Fibroblast of the aortic adventitia (primary cell): ENCODE results near the gene LRSAM1. TPM values are rescaled to one million over a fixed set of nuclear protein-coding genes. Genes with fewer than 3 reads are reported as not detected.

Experiments used
- DNase-seq: peaks from one replicate; pipeline ENCODE4 v3.0.0-alpha.2; 2010; ENCODE audit warnings: low read depth
- H3K4me3 ChIP-seq: 2 replicates; pipeline ENCODE4 v1.5.1; 2011; ENCODE audit warnings: low read depth, mild to moderate bottlenecking, control low read depth, low read length, moderate library complexity
- CTCF ChIP-seq: IDR thresholded peaks from 2 replicates; pipeline ENCODE4 v1.5.1; 2011; ENCODE audit warnings: mild to moderate bottlenecking, low read length, control low read depth, inconsistent platforms; ENCODE audit not compliant: insufficient read depth
- total RNA-seq: library from RNA; depleted of rRNA; stranded (reverse); fragments of >200 nt; gene quantifications from 2 replicates; pipeline ENCODE4 v1.2.3, GENCODE V29; 2012; ENCODE audit warnings: low replicate concordance

Gene LRSAM1
- total RNA-seq, 1 donor, result 15.3 TPM

- no peak for DNase-seq
- no peak for TF ChIP-seq CTCF
- no peak overlapping the region for H3K4me3 ChIP-seq
These were observed 53.6 kb downstream of the LRSAM1 start for GRCh38 chr9:127504887-127505251.

DNA sequence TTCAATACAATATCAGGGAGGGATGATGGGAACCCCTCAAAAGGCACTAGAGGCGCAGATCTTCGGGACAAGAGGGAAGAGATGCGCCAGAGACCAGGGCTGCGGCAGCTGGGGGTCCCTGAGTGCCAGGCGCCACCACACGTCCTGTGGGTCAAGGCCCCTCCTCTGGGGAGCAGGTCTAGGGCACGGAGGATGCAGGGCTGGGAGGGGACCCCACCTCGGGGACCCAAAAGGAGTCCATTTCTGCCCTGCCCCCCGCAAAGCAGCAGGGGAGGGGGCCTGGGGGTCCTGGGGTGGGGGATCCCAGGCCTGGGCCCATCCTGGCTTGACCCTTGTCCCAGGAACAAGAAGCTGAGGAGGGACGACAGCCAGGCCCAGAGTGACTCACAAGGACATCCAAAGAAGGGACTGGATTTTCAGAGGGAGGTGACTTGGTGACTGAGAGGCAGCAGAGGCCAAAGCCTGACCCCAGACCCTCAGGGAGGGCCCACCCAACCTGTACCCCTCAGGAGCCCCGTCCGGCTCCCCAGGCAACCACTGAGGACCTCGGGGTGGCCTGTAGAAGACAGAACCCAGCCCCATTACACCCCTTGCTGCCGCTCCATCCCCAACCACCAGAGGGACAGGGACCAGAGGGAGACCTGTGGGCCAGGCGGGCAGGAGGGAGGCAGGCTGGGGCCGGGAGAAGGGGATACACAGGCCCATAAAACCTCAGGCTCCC lies 54.2 kb downstream of the LRSAM1 start:
- TF ChIP-seq CTCF, result peak; percentile 64
- no peak for DNase-seq
- no peak overlapping the region for H3K4me3 ChIP-seq

- no peak overlapping the region for H3K4me3 ChIP-seq
- no peak for DNase-seq
- no peak for TF ChIP-seq CTCF
These were observed 55.0 kb downstream of the LRSAM1 start for GRCh38 chr9:127506117-127506813.

GRCh38 chr9:127506814-127507750 lies 55.8 kb downstream of the LRSAM1 start:
- no peak overlapping the region for H3K4me3 ChIP-seq
- no peak for DNase-seq
- no peak for TF ChIP-seq CTCF

DNA sequence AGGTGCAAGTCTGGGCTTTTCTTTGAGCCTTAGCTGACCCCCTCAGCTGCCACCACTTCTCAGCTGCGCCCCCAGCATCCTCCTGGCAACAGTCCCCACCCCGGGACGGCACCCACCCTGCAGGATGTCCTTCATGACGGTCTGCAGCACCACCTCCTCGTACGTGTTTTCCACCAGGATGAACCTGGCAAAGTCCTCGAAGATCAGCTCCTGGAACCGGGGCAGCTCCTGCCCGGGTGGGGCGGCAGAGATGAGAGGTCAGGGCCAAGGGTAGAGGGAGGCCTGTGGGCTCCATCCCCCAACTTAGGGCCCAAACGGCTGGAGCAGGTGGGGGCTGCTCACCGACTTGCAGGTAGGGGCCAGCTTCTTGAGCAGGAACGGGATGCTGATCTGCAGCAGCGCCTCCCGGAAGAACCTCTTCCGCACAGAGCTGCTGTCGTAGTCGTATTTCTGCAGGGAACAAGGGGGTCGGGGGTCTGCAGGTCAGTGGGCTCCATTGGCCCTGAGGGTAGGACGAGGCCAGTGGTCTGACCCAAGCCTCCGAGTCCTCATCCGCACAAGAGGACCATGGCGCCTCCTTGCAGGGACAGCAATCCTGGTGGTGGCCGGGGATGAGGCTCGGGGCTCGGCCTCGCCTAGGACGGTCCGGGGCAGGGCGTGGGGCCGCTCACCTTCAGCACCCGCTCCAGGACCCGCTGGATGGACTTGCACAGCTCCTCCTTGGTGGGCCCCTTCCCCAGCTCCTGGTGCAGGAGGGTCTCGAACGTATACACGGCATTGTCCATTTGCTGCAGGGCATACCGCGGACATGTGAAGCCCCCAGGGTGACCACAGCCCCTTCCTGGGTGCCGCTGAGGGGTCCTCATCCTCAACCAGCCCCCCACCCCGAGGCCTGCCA lies 56.7 kb downstream of the LRSAM1 start:
- no peak overlapping the region for H3K4me3 ChIP-seq
- DNase-seq, result no peak
- no peak for TF ChIP-seq CTCF

DNA sequence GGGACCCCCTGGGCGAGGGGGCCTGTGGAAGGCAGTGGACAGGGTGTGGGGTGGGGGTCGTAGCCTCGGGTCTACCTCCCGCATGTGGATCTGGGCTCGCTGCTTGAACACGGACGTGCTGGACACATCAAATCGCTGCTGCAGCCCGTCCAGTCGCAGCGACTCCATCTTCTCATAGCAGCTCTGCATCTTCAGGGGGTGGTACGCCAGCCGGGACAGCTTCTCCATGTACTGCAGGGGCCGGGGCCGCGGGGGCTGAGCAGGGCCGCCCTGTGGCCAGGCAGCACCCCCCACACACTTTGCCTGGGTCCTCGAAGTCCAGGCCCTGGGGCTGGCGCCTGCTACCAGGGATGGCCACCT lies 57.6 kb downstream of the LRSAM1 start:
- DNase-seq, result no peak
- H3K4me3 ChIP-seq, result no peak overlapping the region
- TF ChIP-seq CTCF, result no peak
